Measurements from ENCODE around the gene MTUS2.

MTUS2 gene

DNA sequence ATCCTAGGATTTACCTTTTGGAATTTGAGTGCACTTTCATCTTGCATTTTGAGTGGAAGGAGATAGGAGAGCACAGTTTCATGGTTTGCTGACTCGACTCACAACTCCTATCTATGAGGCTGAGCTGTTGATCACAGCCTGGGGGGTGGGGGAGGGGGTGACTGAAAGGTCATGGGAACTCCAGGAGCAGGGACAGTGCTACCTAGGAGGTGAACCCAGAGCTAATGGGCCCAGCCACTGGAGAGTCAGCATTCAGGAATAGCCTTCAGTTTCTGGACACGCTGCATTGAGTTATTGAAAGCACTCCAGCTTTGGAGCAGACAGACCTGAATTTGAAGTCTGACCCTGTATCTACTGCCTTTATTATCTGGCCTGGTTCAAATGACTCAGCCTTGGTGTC is 435.4 kb downstream of the MTUS2 start:
- DNase-seq: no peak

DNA sequence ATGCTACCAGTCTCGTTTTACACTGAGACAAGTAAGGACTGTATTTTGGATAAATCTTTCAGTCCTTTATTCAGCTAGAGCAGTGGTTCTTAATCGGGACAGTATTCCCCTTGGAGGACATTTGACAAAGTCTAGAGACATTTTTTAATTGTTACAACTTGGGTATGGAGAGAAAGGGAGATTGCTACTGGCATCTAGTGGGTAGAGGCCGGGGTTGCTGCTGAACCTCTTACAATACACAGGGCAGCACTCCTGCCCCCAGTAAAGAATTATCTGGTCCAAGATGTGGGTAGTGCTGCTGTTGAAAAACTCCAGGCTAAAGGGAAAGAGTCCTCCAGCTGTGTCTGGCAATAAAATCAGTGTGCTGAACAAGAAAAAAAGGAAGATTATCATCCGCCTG is 440.5 kb downstream of the MTUS2 start:
- no peak for DNase-seq

DNA sequence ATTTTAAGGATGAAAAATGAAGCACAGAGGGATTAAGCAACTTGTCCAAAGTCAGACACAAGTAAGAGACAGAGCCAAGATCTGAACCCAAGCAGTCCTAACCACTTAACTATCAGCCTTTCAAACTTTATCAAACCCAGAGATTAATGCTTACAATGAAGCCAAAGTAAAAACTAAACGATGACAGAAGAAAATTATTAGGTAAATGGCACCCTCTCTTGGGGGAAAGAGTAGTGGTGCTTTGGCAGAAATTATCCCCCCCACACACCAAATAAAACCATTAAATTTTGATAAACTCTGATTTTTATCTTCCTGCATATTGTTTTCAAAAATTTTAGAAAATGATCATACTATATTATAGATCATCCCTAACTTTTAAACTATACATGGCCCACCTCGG is 446.1 kb downstream of the MTUS2 start:
- DNase-seq: no peak

DNA sequence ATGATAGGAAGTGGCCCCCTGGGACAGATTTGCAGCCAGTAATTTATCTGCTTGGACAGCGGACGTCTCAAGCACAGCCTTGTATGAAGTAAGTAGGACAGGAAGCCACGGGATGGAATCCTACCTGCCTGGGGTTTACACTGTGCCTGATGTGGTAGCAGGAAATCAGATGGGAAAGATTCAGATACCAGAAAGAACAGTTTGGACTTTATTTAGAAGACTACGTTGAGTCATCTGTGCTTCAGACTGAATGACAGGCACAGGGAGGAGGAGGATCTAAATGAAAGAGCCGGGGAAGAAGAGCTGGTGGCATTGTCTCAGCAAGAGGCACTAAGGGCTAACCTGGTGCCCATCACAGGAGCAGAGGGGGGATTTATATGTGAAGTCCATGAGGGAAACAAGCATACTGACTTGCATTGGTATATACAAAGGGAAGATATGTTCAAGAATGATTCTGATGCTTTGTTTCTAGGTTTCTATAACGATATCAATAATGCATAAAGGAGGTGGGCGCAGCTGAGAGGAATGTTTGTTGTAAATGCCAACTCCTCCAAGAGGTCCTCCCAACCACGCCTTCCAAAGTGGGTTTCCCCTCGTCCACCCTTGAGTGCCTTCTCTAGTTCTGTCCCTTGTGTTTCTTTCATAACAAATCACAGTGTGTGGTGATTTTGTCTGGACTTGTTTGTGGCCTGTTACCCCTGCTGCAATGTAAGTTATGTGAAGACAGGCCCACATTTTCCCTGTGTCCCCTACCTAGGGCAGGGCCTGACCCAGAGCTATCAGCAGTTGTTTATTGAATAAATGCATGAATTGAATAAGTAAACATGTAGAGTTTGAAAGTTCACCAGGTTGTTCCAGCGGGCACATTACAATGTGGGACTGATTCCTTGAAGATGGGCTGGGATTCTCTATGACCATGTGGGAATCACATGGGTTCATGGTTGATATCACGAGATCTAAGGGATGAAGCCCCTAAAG is 446.9 kb downstream of the MTUS2 start:
- DNase-seq: no peak

DNA sequence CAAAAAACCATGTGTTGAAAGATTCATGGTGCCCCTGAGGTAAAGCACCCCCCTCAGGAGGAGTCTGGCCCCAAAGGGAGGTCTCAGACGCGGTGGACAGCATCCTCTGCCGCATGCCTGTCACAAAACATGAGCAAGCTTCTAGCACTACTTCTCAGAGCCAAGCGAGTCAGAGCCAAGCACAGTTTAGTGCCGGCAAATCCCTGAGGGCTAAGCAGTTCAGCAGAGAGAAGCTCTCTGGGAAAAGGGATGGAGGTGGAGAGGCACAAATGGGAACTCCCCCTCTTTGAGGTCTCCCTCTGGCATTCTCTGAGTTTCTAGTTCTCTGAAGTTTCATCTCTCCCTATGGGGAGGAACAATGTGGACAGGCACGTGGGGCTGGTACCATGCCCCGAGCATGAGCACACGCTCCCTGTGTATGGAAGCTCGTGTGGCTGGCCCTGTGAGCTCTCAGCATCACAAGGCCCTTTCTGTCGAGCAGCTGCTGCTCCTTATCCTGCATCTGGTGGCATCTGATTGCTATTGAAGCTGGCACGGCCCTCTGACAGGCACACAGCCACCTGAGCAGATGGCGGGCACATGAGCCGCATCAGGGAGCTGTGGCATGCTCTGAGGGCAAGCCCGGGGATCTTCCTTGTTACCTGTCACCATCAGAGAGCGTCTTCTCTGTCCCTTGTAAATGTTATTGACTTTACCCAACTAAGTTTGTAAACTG is 450.3 kb downstream of the MTUS2 start:
- no peak for DNase-seq

DNA sequence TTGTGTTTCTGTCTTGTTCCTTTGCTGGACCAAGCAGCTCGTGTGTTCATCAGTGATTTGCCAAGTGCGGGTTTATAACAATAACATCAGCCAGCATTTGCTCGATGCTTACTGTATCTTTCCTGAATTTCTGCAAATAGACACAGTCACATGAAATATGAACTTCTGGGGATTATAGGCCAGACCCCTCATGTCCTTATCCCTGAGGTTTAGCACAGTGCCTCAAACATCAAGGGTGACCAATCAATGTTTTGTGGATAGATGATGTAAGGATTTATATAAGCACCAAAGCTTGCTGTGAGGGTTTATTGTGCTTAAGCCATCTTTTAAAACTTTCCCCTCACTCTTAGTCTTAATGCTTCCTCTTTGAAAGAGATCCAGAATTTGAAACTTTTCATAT is 451.5 kb downstream of the MTUS2 start:
- no peak for DNase-seq

DNA sequence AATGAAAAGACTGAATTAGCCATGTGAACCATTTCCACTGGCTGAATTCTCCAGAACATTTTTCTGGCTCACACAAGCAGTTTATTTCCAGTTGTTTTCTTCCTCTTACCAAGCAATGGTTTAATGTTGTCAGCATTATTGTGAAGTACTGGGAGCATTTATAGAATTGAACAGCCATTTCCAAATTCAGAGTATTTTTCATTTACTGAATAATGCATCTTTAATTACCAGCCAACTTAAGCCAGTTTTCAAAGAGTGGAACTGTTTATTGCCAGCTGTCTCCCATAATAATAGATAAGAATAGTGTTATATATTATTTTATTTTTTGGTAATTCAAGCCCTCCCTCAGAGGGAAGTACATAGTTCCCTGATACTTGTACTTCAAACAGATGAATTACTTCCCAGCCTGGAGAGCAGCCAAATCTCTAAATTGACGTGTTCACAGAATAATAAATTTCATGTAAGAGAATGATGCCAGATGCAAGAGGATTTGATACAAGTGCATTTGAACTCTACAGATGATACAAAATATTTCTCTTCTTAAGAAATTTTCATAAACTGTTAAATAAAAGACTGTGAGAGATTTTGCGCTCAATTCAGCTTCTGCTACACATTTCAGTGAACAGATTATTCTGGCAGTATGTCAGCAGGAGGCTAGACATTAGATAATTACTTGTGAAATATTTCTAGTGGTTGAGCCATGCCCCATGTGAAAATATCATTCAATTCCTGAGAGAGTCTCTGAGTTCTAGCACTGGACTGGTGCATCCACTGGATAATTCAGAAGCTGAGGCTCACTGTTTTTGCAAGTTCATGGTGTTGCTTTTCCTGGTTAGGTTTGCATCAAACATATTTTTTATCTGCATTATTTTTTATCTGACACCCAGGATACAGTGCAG is 459.5 kb downstream of the MTUS2 start:
- no peak for DNase-seq

DNA sequence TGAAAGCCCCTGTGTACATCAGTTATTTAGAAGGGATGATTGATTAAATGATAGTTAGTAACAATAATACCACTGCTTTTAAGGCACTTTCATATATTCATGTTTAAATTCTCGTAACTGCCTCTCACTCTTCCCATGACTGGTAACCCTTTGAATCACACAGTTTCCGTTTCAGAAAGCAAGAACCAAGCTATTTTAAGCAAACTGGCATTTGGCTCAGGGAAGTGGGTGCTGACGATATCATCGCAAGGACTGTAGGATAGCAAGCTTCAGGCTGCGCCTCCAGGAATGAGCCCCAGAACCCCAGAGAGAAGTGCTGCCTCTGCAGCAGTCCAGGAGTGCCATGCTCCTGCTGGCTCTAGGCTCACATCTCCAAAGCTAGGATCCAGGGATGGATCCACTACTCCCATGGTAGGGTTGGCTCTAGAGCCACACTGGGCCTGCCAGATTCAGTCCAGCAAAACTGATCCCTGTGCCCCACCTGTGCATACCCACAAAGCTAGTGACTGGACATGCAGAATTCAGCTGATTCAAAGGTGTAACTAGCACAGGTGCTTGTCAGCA is 461.9 kb downstream of the MTUS2 start:
- no peak for DNase-seq

DNA sequence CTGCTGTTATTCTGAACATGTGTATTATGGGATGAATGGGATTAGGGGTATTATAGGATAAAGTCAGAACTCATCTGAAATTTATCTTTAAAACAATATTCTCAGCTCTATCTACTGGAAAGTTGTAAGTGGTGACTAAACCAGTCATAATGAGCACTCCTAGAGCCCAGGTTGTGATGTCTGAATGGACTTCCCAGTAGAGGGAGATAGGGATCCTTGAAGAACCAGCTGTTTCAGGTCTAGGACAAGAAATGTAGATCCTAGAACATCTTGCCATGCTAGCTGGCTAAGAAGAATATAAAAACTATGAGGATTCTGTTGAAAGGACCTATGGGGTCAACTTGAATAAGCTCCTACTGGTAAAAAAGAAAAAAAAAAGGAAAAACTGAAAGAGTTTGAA is 464.6 kb downstream of the MTUS2 start:
- no peak for DNase-seq

DNA sequence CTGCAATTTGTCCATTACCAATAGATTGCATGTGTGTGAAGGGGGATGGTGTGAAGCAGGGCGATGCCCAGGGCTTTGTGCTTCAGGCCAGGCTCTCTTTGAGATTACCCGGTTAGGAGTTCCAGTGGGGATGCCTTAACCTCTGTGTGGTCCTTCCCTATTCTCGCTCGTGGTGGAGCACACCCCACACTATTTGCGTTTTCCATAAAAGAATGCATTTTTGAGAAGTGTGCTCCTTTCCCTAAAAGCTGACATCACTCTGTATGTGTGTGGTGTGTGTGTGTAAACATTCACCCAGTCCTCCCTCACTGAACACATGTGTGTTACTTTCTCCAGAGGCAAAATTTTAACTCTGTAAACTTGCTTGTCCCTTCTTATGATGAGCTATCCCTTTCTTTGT is 467.1 kb downstream of the MTUS2 start:
- no peak for DNase-seq

DNA sequence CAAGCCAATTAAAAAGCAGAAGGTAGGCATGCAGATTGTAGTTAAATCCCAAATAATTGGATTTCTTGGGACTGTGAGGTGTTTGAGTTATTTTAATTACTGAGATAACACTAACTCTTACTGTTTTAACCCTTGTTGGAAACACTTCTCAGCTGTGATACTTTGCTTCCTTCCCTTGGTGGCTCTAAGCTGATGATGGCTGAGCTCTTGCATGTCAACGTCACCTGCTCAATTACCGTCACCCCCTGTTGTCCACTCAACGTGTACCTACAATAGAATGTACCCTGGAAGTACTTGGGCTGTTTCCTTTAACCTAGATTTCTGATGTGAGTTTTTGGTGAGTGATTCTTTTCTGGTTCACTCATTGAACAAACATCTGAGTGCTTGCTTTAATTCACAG is 471.9 kb downstream of the MTUS2 start:
- DNase-seq: no peak

DNA sequence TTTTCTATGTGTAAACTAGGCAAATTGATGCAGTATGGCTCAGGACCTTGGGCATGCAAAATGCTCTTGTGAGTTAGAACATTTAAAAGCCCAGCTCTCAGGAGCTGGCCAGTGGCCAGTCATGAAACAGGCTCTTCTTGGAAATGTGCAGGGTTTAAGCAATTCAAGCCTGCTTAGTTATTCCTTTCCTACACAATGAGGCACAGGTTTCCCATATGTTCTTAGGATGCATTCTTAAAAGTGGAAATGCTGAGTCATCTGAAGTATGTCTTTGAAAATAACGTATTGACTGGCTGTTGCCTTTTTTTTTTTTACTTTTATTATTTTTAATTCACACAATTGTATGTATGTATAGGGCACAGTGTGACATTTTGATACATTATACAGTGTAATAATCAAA is 474.7 kb downstream of the MTUS2 start:
- no peak for DNase-seq

DNA sequence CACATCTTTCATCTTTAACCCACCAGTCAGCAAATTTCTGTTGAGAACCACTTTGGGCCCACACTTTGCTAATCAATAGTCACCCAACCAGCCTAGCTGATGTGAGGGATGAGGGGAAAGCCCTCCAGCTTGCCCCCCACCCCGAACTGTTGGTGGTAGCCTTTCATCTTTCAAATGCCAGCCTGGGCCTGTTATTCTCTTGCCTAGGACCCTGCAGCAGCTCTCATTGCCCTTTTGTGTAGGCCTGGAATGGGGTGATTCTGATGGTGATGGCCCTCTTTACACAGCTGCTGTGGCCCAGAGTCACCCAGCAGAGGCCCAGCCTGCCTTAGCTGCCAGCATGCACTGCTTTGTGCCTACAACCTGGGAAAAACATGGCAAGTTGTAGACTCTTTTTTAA is 480.9 kb downstream of the MTUS2 start:
- DNase-seq: no peak

DNA sequence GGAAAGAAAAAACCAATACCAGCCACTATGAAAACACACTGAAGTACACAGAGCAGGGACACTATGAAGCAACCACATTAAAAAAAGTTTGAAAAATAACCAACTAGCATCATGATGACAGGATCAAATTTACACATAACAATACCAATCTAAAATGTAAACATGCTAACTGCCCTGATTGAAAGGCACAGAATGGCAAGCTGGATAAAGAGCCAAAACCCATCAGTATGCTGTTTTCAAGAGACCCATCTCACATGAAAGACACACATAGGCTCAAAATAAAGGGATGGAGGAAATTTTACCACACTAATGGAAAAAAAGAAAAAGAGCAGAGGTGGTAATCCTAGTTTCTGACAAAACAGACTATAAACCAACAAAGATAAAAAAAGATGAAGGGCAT is 484.0 kb downstream of the MTUS2 start:
- no peak for DNase-seq

DNA sequence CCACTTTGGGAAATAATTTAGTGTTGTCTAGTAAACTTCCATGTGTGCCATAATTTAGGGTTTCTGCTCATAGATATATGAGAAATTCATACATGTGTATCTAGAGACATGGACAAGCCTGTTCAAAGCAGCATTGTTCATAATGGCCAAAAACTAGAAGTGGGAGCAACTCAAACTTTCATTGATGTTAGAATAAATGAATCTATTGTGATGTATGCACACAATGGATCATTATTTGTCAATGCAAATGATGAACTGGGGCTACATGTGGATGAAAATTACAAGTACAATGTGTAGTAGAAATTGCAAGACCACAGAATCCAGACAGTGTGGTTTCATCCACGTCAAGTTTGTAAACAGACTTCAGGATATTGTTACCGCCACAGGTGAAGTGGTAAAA is 490.7 kb downstream of the MTUS2 start:
- no peak for DNase-seq

DNA sequence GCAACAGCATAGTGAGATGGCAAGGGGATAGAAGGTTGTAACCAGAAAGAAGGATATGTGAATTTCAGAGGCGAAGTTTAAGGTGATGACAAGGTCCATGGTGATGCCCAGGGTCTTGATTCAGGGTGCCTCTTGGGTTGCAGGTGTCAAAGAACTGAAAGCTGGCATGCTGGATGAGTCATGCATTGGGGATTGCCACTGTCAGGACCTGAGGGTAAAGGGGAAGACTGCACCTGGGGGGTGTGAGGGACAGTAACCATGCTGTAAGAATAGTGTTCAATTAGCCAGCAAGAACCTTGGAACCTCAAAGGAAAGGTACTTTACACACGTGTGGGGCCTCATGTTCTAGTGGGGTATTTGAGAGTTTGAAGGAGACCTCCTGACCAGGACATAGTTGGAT is 495.7 kb downstream of the MTUS2 start:
- no peak for DNase-seq

DNA sequence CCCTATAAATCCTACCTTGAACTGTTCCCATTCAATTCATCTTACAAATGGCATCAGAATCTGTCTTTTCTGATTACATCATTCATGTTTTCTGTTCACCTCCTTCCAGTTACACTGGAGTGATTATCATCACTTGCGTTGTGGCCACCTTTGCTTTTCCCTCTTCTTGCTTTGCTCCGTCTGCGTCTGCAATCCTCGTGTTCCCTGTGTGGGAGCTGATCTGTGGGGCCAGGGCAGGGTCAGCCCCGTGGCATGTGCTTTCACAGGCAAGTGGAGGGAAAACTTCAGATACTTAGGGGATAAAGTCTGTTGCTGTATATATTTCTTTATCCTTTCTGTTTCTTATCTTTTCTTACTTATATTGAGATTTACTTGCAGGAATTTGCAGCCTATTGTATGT is 497.7 kb downstream of the MTUS2 start:
- DNase-seq: no peak

DNA sequence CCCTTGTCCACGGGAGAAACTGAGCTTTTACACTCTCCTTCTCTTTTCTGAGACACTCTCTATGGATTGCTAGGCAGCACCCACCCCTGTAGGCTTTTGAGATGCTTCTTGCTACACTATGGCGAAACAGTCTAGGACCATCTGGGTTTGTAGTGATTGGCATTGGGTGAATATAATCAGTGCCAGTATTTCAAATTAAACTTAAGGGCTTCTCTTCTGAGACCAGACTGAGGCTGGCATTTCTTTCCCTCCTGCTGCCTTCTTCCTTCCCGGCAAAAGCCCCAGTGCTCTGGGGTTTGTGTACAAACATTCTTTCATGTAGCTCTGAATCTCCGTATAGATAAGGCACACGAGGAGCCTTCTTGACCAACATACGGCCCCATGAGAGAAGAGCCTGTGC is 498.6 kb downstream of the MTUS2 start:
- DNase-seq: no peak

DNA sequence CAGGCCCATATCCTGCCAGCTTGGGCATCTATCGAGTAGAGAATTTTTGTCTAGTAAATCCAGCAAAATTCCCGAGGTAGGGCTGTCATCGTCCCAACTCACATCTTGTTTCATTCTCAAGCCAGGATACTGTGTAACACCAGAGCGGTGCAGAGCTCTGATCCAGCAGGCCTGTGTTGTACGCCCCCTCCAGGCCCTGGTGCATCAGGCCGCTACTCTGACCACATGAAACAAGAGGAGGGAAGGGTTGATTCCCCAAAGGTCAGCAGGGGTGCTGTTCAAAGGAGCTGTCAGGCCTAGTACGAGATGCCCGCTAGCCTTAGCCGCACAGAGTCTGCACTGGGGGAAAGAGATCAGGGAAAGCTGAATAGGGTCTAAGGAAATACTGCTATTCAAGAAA is 499.3 kb downstream of the MTUS2 start:
- no peak for DNase-seq

DNA sequence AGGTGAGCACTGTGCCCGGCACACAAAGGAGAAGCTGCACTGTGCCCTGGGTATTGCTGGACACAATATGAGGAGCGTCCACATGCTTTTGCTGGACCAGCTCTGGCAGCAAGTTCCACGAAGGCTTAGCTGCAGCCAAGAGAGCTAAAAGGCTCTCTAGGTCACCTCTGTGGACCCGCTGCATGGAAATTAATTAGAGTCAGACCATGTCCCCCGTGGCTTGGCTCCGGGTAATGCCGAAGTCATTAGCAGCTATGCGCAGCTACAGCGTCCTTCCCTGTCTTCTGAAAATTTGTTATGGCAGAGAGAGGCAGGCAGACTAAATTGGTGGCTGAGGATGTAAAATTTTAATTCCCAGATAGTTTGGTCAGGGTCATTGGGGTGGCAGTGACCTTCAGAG is 503.8 kb downstream of the MTUS2 start:
- no peak for DNase-seq

DNA sequence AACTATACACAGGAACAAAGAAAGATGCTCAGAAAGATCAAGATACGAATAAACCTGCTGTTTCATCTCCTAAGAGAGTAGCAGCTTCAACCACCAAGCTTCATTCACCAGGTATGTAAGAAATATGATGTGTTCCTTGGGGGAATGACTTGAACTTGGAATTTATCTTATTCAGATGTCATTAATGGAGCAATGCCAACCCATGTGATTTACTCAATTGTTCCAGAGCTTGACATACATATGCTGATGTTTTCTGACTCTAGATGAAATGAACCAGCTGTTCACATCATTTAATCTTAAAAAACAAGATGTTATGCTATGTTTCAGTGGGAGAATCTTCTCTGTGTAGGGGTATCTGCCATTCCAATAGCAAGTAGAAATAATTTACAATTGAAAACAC is 504.5 kb downstream of the MTUS2 start:
- DNase-seq: no peak

DNA sequence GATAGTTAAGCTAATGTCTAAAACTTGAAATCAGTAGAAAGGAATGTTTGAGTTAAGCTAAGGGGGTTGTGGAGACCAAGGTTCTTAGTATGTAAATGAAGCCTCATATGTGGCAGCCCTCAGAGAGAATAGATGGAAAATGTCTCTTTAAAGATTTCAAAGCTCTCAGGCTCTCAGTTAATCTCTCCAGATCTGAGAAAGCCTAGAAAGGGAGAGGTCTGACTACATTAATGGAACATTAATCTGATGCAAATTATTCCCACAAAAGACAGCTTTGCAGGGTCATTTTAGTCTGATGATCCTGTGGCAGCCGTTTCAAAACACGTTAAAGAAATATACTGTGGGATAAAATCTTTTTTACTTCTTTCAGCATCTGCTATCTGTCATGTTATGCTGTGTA is 508.4 kb downstream of the MTUS2 start:
- DNase-seq: no peak

DNA sequence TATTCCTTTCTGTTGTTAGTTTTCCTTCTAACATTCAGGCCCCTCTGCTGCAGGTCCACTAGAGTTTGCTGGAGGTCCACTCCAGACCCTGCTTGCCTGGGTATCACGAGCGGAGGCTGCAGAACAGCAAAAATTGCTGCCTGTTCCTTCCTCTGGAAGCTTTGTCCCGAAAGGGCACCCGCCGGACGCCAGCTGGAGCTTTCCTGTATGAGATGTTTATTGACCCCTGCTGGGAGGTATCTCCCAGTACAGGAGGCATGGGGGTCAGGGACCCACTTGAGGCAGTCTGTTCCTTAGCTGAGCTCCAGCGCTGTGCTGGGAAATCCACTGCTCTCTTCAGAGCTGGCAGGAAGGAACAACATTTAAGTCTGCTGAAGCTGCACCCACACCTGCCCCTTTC is 516.2 kb downstream of the MTUS2 start:
- DNase-seq: no peak

Data from NCI-H1694 treated with DMSO at 0.1 percent for 48 hours (cell line).